ENCODE measurements around the gene FAM8A1.
"Not testable (repeated sequence)": the region's sequence is repeated elsewhere in the genome, so short reads cannot be mapped to it uniquely, and the experiment has no call there.

Gene FAM8A1

GRCh38 chr6:17585766-17586490 is 14.2 kb upstream of the FAM8A1 start:
- H3K4me1 ChIP-seq (ENCODE audit: control insufficient read depth, insufficient read depth, low read length) = peaks cover 8% of the 10 kb centered on the region
- no peaks in the 10 kb centered on the region for H3K36me3 ChIP-seq (ENCODE audit: control insufficient read depth, insufficient read depth, low read length)
- H3K4me3 ChIP-seq (ENCODE audit: low read length) = no peak overlapping the region
- H3K27ac ChIP-seq (ENCODE audit: low read depth, low read length) = no peak overlapping the region
- no peaks in the 10 kb centered on the region for H3K27me3 ChIP-seq (ENCODE audit: control insufficient read depth, insufficient read depth, low read length)
- H3K9ac ChIP-seq (ENCODE audit: low read length) = no peak overlapping the region

- H3K27me3 ChIP-seq (ENCODE audit: control insufficient read depth, insufficient read depth, low read length); H3K4me3 ChIP-seq (ENCODE audit: low read length); H3K4me1 ChIP-seq (ENCODE audit: control insufficient read depth, insufficient read depth, low read length); H3K36me3 ChIP-seq (ENCODE audit: control insufficient read depth, insufficient read depth, low read length); H3K9ac ChIP-seq (ENCODE audit: low read length); H3K27ac ChIP-seq (ENCODE audit: low read depth, low read length): not testable (repeated sequence)
Measured at GRCh38 chr6:17586623-17587022, 13.5 kb upstream of the FAM8A1 start.

- H3K9ac ChIP-seq (ENCODE audit: low read length) = no peak overlapping the region
- H3K36me3 ChIP-seq (ENCODE audit: control insufficient read depth, insufficient read depth, low read length) = no peaks in the 10 kb centered on the region
- no peaks in the 10 kb centered on the region for H3K27me3 ChIP-seq (ENCODE audit: control insufficient read depth, insufficient read depth, low read length)
- H3K4me1 ChIP-seq (ENCODE audit: control insufficient read depth, insufficient read depth, low read length) = peaks cover 8% of the 10 kb centered on the region
- H3K27ac ChIP-seq (ENCODE audit: low read depth, low read length) = no peak overlapping the region
- H3K4me3 ChIP-seq (ENCODE audit: low read length) = no peak overlapping the region
Measured at GRCh38 chr6:17588011-17588410, 12.1 kb upstream of the FAM8A1 start.

- H3K4me1 ChIP-seq (ENCODE audit: control insufficient read depth, insufficient read depth, low read length) = peaks cover under 1% of the 10 kb centered on the region
- no peaks in the 10 kb centered on the region for H3K36me3 ChIP-seq (ENCODE audit: control insufficient read depth, insufficient read depth, low read length)
- no peaks in the 10 kb centered on the region for H3K27me3 ChIP-seq (ENCODE audit: control insufficient read depth, insufficient read depth, low read length)
- no peak overlapping the region for H3K27ac ChIP-seq (ENCODE audit: low read depth, low read length)
- H3K9ac ChIP-seq (ENCODE audit: low read length) = no peak overlapping the region
- H3K4me3 ChIP-seq (ENCODE audit: low read length) = no peak overlapping the region
Measured at GRCh38 chr6:17589406-17590096, 10.6 kb upstream of the FAM8A1 start.

GRCh38 chr6:17591287-17591686 is 8.8 kb upstream of the FAM8A1 start:
- H3K36me3 ChIP-seq (ENCODE audit: control insufficient read depth, insufficient read depth, low read length) = no peaks in the 10 kb centered on the region
- no peaks in the 10 kb centered on the region for H3K4me1 ChIP-seq (ENCODE audit: control insufficient read depth, insufficient read depth, low read length)
- H3K4me3 ChIP-seq (ENCODE audit: low read length) = no peak overlapping the region
- H3K27ac ChIP-seq (ENCODE audit: low read depth, low read length) = no peak overlapping the region
- H3K27me3 ChIP-seq (ENCODE audit: control insufficient read depth, insufficient read depth, low read length) = no peaks in the 10 kb centered on the region
- H3K9ac ChIP-seq (ENCODE audit: low read length) = no peak overlapping the region

GRCh38 chr6:17593246-17593645 is 6.9 kb upstream of the FAM8A1 start:
- Histone ChIP-seq H3K36me3 (ENCODE audit: control insufficient read depth, insufficient read depth, low read length) (no peaks in the 10 kb centered on the region), H3K4me1 (ENCODE audit: control insufficient read depth, insufficient read depth, low read length) (no peaks in the 10 kb centered on the region), H3K27ac (ENCODE audit: low read depth, low read length) (no peak overlapping the region), H3K9ac (ENCODE audit: low read length) (no peak overlapping the region), H3K27me3 (ENCODE audit: control insufficient read depth, insufficient read depth, low read length) (no peaks in the 10 kb centered on the region), H3K4me3 (ENCODE audit: low read length) (no peak overlapping the region)

GRCh38 chr6:17596085-17596484 is 4.0 kb upstream of the FAM8A1 start:
- Histone ChIP-seq H3K9ac (ENCODE audit: low read length) (no peak overlapping the region), H3K4me1 (ENCODE audit: control insufficient read depth, insufficient read depth, low read length) (no peaks in the 10 kb centered on the region), H3K27ac (ENCODE audit: low read depth, low read length) (no peak overlapping the region), H3K27me3 (ENCODE audit: control insufficient read depth, insufficient read depth, low read length) (no peaks in the 10 kb centered on the region), H3K36me3 (ENCODE audit: control insufficient read depth, insufficient read depth, low read length) (no peaks in the 10 kb centered on the region), H3K4me3 (ENCODE audit: low read length) (no peak overlapping the region)

- H3K27me3 ChIP-seq (ENCODE audit: control insufficient read depth, insufficient read depth, low read length) = no peaks in the 10 kb centered on the region
- peak overlapping the region; percentile 93 for H3K9ac ChIP-seq (ENCODE audit: low read length)
- H3K4me1 ChIP-seq (ENCODE audit: control insufficient read depth, insufficient read depth, low read length) = no peaks in the 10 kb centered on the region
- peaks cover 7% of the 10 kb centered on the region for H3K36me3 ChIP-seq (ENCODE audit: control insufficient read depth, insufficient read depth, low read length)
- H3K4me3 ChIP-seq (ENCODE audit: low read length) = peak overlapping the region; percentile 88
- peak overlapping the region; percentile 93 for H3K27ac ChIP-seq (ENCODE audit: low read depth, low read length)
Measured at GRCh38 chr6:17600527-17601385, 654 bp downstream of the FAM8A1 start.

GRCh38 chr6:17601386-17601703 is 1.2 kb downstream of the FAM8A1 start:
- H3K27me3 ChIP-seq (ENCODE audit: control insufficient read depth, insufficient read depth, low read length) = no peaks in the 10 kb centered on the region
- no peaks in the 10 kb centered on the region for H3K4me1 ChIP-seq (ENCODE audit: control insufficient read depth, insufficient read depth, low read length)
- no peak overlapping the region for H3K9ac ChIP-seq (ENCODE audit: low read length)
- H3K4me3 ChIP-seq (ENCODE audit: low read length) = peak overlapping the region; percentile 88
- H3K27ac ChIP-seq (ENCODE audit: low read depth, low read length) = no peak overlapping the region
- peaks cover 8% of the 10 kb centered on the region for H3K36me3 ChIP-seq (ENCODE audit: control insufficient read depth, insufficient read depth, low read length)

- no peaks in the 10 kb centered on the region for H3K4me1 ChIP-seq (ENCODE audit: control insufficient read depth, insufficient read depth, low read length)
- no peak overlapping the region for H3K4me3 ChIP-seq (ENCODE audit: low read length)
- no peak overlapping the region for H3K27ac ChIP-seq (ENCODE audit: low read depth, low read length)
- H3K27me3 ChIP-seq (ENCODE audit: control insufficient read depth, insufficient read depth, low read length) = no peaks in the 10 kb centered on the region
- peaks cover 13% of the 10 kb centered on the region for H3K36me3 ChIP-seq (ENCODE audit: control insufficient read depth, insufficient read depth, low read length)
- H3K9ac ChIP-seq (ENCODE audit: low read length) = no peak overlapping the region
Measured at GRCh38 chr6:17602888-17603287, 2.8 kb downstream of the FAM8A1 start.

- Histone ChIP-seq H3K27ac (ENCODE audit: low read depth, low read length) (no peak overlapping the region), H3K4me3 (ENCODE audit: low read length) (no peak overlapping the region), H3K9ac (ENCODE audit: low read length) (no peak overlapping the region), H3K36me3 (ENCODE audit: control insufficient read depth, insufficient read depth, low read length) (peaks cover 13% of the 10 kb centered on the region), H3K27me3 (ENCODE audit: control insufficient read depth, insufficient read depth, low read length) (no peaks in the 10 kb centered on the region), H3K4me1 (ENCODE audit: control insufficient read depth, insufficient read depth, low read length) (no peaks in the 10 kb centered on the region)
Measured at GRCh38 chr6:17606606-17607005, 6.5 kb downstream of the FAM8A1 start.

- Histone ChIP-seq H3K27me3 (ENCODE audit: control insufficient read depth, insufficient read depth, low read length) (no peaks in the 10 kb centered on the region), H3K4me1 (ENCODE audit: control insufficient read depth, insufficient read depth, low read length) (no peaks in the 10 kb centered on the region), H3K27ac (ENCODE audit: low read depth, low read length) (no peak overlapping the region), H3K9ac (ENCODE audit: low read length) (no peak overlapping the region), H3K36me3 (ENCODE audit: control insufficient read depth, insufficient read depth, low read length) (peaks cover 9% of the 10 kb centered on the region), H3K4me3 (ENCODE audit: low read length) (no peak overlapping the region)
Measured at GRCh38 chr6:17610835-17611234, 10.7 kb downstream of the FAM8A1 start.
